A549 (cell line): Measurements from ENCODE around the gene SLC13A5.

Experiments used
- CBX2 ChIP-seq: fragments of 200-600 bp; sonication (generic); IDR thresholded peaks from 2 replicates; pipeline ENCODE4 v1.6.1; 2016; ENCODE audit warnings: low read depth, mild to moderate bottlenecking, borderline replicate concordance
- CEBPB ChIP-seq, 2 experiments: fragments of >200 bp in 1 of 2; sonication (Bioruptor Twin) in 1 of 2; formaldehyde crosslinking in 1 of 2; IDR thresholded peaks; 2 replicates each; pipeline ENCODE4 v1.6.1; 2012 to 2016
- CHD2 ChIP-seq: fragments of 150-350 bp; IDR thresholded peaks from 2 replicates; pipeline ENCODE4 v1.6.1; 2014; ENCODE audit warnings: low read length; ENCODE audit not compliant: partially characterized antibody
- CHD4 ChIP-seq: fragments of 200-600 bp; sonication (generic); IDR thresholded peaks from 2 replicates; pipeline ENCODE4 v1.6.1; 2016; ENCODE audit warnings: antibody characterized with exemption, mild to moderate bottlenecking, borderline replicate concordance
- ELK1 ChIP-seq: fragments of 150-350 bp; IDR thresholded peaks from 2 replicates; pipeline ENCODE4 v1.6.1; 2014; ENCODE audit warnings: low read depth, mild to moderate bottlenecking, low read length
- EP300 ChIP-seq, 2 experiments: fragments of >200 bp; sonication (Bioruptor Twin); formaldehyde crosslinking; IDR thresholded peaks; 2 replicates in 1 of 2; 3 replicates in 1 of 2; pipeline ENCODE4 v1.6.1; 2016 to 2017
- JUN ChIP-seq, 2 experiments: fragments of >200 bp; sonication (Bioruptor Twin); formaldehyde crosslinking; IDR thresholded peaks; 2 replicates in 1 of 2; 3 replicates in 1 of 2; pipeline ENCODE4 v1.6.1; 2016 to 2017
- NPAS2 ChIP-seq: fragments of 250-450 bp; sonication (Bioruptor Pico); IDR thresholded peaks from 2 replicates; pipeline ENCODE4 v1.8.0; 2022; ENCODE audit warnings: mild to moderate bottlenecking, moderate library complexity, borderline replicate concordance
- POLR2A ChIP-seq: IDR thresholded peaks from 2 replicates; pipeline ENCODE4 v1.6.1; 2012; ENCODE audit warnings: mild to moderate bottlenecking, low read length
- RAD21 ChIP-seq, 2 experiments: fragments of >200 bp in 1 of 2; sonication (Bioruptor Twin) in 1 of 2; formaldehyde crosslinking in 1 of 2; IDR thresholded peaks in 1 of 2; conservative IDR thresholded peaks in 1 of 2; 2 replicates in 1 of 2; 3 replicates in 1 of 2; pipeline ENCODE4 v1.6.1; 2012 to 2018; ENCODE audit warnings: inconsistent platforms in 1 of 2
- RCOR1 ChIP-seq: fragments of 150-350 bp; IDR thresholded peaks from 2 replicates; pipeline ENCODE4 v1.6.1; 2014; ENCODE audit warnings: antibody characterized with exemption, low read length, low read depth
- TP53 ChIP-seq: fragments of 250-450 bp; sonication (Bioruptor Pico); IDR thresholded peaks from 2 replicates; pipeline ENCODE4 v1.5.0; 2021; ENCODE audit warnings: mild to moderate bottlenecking, moderate library complexity
- TF ChIP-seq, protein P1 (sequence below): fragments of >200 bp; sonication (Bioruptor Twin); formaldehyde crosslinking; IDR thresholded peaks from 3 replicates; pipeline ENCODE4 v1.5.1; 2016
- TF ChIP-seq, protein P2 (sequence below): fragments of 200-600 bp; sonication (generic); IDR thresholded peaks from 2 replicates; pipeline ENCODE4 v1.6.1; 2016; ENCODE audit warnings: antibody characterized with exemption, mild to moderate bottlenecking, moderate library complexity

GRCh38 chr17:6651919-6652452 is 61.2 kb downstream of the SLC13A5 start:
- TF ChIP-seq EP300 (IDR thresholded peaks at IDR 0.05), result no peak
- TF ChIP-seq POLR2A, result no peak
- no peak for TF ChIP-seq CHD2
- TF ChIP-seq, protein P1, sequence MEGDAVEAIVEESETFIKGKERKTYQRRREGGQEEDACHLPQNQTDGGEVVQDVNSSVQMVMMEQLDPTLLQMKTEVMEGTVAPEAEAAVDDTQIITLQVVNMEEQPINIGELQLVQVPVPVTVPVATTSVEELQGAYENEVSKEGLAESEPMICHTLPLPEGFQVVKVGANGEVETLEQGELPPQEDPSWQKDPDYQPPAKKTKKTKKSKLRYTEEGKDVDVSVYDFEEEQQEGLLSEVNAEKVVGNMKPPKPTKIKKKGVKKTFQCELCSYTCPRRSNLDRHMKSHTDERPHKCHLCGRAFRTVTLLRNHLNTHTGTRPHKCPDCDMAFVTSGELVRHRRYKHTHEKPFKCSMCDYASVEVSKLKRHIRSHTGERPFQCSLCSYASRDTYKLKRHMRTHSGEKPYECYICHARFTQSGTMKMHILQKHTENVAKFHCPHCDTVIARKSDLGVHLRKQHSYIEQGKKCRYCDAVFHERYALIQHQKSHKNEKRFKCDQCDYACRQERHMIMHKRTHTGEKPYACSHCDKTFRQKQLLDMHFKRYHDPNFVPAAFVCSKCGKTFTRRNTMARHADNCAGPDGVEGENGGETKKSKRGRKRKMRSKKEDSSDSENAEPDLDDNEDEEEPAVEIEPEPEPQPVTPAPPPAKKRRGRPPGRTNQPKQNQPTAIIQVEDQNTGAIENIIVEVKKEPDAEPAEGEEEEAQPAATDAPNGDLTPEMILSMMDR, result no peak
- peak in 1 of 2 experiments; percentile 15; a peak in 2 of 5 replicates for TF ChIP-seq JUN (IDR thresholded peaks at IDR 0.05)
- TF ChIP-seq CEBPB (IDR thresholded peaks at IDR 0.05), result no peak
- no peak for TF ChIP-seq ELK1
- no peak for TF ChIP-seq RAD21 (conservative IDR thresholded peaks at IDR 0.05 in 1 of 2, IDR thresholded peaks at IDR 0.05 in 1 of 2)
- no peak; the same call in 1 of the 2 replicates for TF ChIP-seq CHD4
- TF ChIP-seq RCOR1, result no peak
- TF ChIP-seq TP53 (CRISPR knock-in tag), result no peak
- TF ChIP-seq, protein P2, sequence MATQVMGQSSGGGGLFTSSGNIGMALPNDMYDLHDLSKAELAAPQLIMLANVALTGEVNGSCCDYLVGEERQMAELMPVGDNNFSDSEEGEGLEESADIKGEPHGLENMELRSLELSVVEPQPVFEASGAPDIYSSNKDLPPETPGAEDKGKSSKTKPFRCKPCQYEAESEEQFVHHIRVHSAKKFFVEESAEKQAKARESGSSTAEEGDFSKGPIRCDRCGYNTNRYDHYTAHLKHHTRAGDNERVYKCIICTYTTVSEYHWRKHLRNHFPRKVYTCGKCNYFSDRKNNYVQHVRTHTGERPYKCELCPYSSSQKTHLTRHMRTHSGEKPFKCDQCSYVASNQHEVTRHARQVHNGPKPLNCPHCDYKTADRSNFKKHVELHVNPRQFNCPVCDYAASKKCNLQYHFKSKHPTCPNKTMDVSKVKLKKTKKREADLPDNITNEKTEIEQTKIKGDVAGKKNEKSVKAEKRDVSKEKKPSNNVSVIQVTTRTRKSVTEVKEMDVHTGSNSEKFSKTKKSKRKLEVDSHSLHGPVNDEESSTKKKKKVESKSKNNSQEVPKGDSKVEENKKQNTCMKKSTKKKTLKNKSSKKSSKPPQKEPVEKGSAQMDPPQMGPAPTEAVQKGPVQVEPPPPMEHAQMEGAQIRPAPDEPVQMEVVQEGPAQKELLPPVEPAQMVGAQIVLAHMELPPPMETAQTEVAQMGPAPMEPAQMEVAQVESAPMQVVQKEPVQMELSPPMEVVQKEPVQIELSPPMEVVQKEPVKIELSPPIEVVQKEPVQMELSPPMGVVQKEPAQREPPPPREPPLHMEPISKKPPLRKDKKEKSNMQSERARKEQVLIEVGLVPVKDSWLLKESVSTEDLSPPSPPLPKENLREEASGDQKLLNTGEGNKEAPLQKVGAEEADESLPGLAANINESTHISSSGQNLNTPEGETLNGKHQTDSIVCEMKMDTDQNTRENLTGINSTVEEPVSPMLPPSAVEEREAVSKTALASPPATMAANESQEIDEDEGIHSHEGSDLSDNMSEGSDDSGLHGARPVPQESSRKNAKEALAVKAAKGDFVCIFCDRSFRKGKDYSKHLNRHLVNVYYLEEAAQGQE, result no peak
- TF ChIP-seq NPAS2 (CRISPR knock-in tag), result no peak
- TF ChIP-seq CBX2, result no peak
